ENCODE results near the gene UCK2.

Gene UCK2

GRCh38 chr1:165900576-165901380 lies 73.4 kb downstream of the UCK2 start:
- 82 to 89% methylated on average over 16 to 19 of the region's 22 CpGs for WGBS, 2 experiments (ENCODE audit: insufficient coverage in 2 of 2)
- H3K4me3 ChIP-seq (ENCODE audit: extremely low read depth, insufficient read depth, low read length, poor library complexity, severe bottlenecking), result no peak overlapping the region
- peak overlapping the region; percentile 49 for H3K27ac ChIP-seq (ENCODE audit: low read depth, low read length, severe bottlenecking)
- peaks cover 62% of the 10 kb centered on the region for H3K4me1 ChIP-seq (ENCODE audit: control insufficient read depth, insufficient read depth, low read length, poor library complexity, severe bottlenecking)
- no peaks in the 10 kb centered on the region for H3K9me3 ChIP-seq (ENCODE audit: control insufficient read depth, low read length)
- H3K36me3 ChIP-seq (ENCODE audit: control insufficient read depth, insufficient read depth, low read length), result peaks cover 47% of the 10 kb centered on the region

- 100% methylated on average over 4 of the region's 4 CpGs for WGBS, 2 experiments (ENCODE audit: insufficient coverage in 2 of 2)
- Histone ChIP-seq H3K9me3 (ENCODE audit: control insufficient read depth, low read length) (no peaks in the 10 kb centered on the region), H3K4me1 (ENCODE audit: control insufficient read depth, insufficient read depth, low read length, poor library complexity, severe bottlenecking) (peaks cover 52% of the 10 kb centered on the region), H3K27ac (ENCODE audit: low read depth, low read length, severe bottlenecking) (no peak overlapping the region), H3K36me3 (ENCODE audit: control insufficient read depth, insufficient read depth, low read length) (peaks cover 55% of the 10 kb centered on the region), H3K4me3 (ENCODE audit: extremely low read depth, insufficient read depth, low read length, poor library complexity, severe bottlenecking) (no peak overlapping the region)
Measured at GRCh38 chr1:165902565-165902964, 75.2 kb downstream of the UCK2 start.

- Histone ChIP-seq H3K9me3 (ENCODE audit: control insufficient read depth, low read length) (no peaks in the 10 kb centered on the region), H3K4me1 (ENCODE audit: control insufficient read depth, insufficient read depth, low read length, poor library complexity, severe bottlenecking) (peaks cover 43% of the 10 kb centered on the region), H3K36me3 (ENCODE audit: control insufficient read depth, insufficient read depth, low read length) (peaks cover 67% of the 10 kb centered on the region), H3K27ac (ENCODE audit: low read depth, low read length, severe bottlenecking) (no peak overlapping the region), H3K4me3 (ENCODE audit: extremely low read depth, insufficient read depth, low read length, poor library complexity, severe bottlenecking) (no peak overlapping the region)
- WGBS, 2 experiments (ENCODE audit: insufficient coverage in 2 of 2), result 100% methylated on average over 1 of the region's 1 CpG
Measured at GRCh38 chr1:165903672-165904071, 76.3 kb downstream of the UCK2 start.

- Histone ChIP-seq H3K4me1 (ENCODE audit: control insufficient read depth, insufficient read depth, low read length, poor library complexity, severe bottlenecking) (peaks cover 31% of the 10 kb centered on the region), H3K4me3 (ENCODE audit: extremely low read depth, insufficient read depth, low read length, poor library complexity, severe bottlenecking) (no peak overlapping the region), H3K9me3 (ENCODE audit: control insufficient read depth, low read length) (no peaks in the 10 kb centered on the region), H3K36me3 (ENCODE audit: control insufficient read depth, insufficient read depth, low read length) (peaks cover 78% of the 10 kb centered on the region), H3K27ac (ENCODE audit: low read depth, low read length, severe bottlenecking) (no peak overlapping the region)
- WGBS, 2 experiments (ENCODE audit: insufficient coverage in 2 of 2), result 85 to 97% methylated on average over 2 of the region's 4 CpGs
Measured at GRCh38 chr1:165904948-165905347, 77.5 kb downstream of the UCK2 start.

GRCh38 chr1:165905853-165906252 lies 78.4 kb downstream of the UCK2 start:
- H3K4me3 ChIP-seq (ENCODE audit: extremely low read depth, insufficient read depth, low read length, poor library complexity, severe bottlenecking), result no peak overlapping the region
- H3K36me3 ChIP-seq (ENCODE audit: control insufficient read depth, insufficient read depth, low read length), result peaks cover 84% of the 10 kb centered on the region
- H3K4me1 ChIP-seq (ENCODE audit: control insufficient read depth, insufficient read depth, low read length, poor library complexity, severe bottlenecking), result peaks cover 22% of the 10 kb centered on the region
- no peak overlapping the region for H3K27ac ChIP-seq (ENCODE audit: low read depth, low read length, severe bottlenecking)
- H3K9me3 ChIP-seq (ENCODE audit: control insufficient read depth, low read length), result no peaks in the 10 kb centered on the region
- WGBS, 2 experiments (ENCODE audit: insufficient coverage in 2 of 2), result 100% methylated on average over 2 of the region's 3 CpGs

- H3K36me3 ChIP-seq (ENCODE audit: control insufficient read depth, insufficient read depth, low read length), result peaks cover 74% of the 10 kb centered on the region
- WGBS, 2 experiments (ENCODE audit: insufficient coverage in 2 of 2), result 86 to 89% methylated on average over 12 to 13 of the region's 13 CpGs
- H3K4me3 ChIP-seq (ENCODE audit: extremely low read depth, insufficient read depth, low read length, poor library complexity, severe bottlenecking), result no peak overlapping the region
- no peak overlapping the region for H3K27ac ChIP-seq (ENCODE audit: low read depth, low read length, severe bottlenecking)
- no peaks in the 10 kb centered on the region for H3K9me3 ChIP-seq (ENCODE audit: control insufficient read depth, low read length)
- peaks cover 17% of the 10 kb centered on the region for H3K4me1 ChIP-seq (ENCODE audit: control insufficient read depth, insufficient read depth, low read length, poor library complexity, severe bottlenecking)
Measured at GRCh38 chr1:165907256-165907857, 79.9 kb downstream of the UCK2 start.

- Histone ChIP-seq H3K27ac (ENCODE audit: low read depth, low read length, severe bottlenecking) (no peak overlapping the region), H3K9me3 (ENCODE audit: control insufficient read depth, low read length) (no peaks in the 10 kb centered on the region), H3K4me3 (ENCODE audit: extremely low read depth, insufficient read depth, low read length, poor library complexity, severe bottlenecking) (no peak overlapping the region), H3K36me3 (ENCODE audit: control insufficient read depth, insufficient read depth, low read length) (peaks cover 41% of the 10 kb centered on the region), H3K4me1 (ENCODE audit: control insufficient read depth, insufficient read depth, low read length, poor library complexity, severe bottlenecking) (peaks cover 6% of the 10 kb centered on the region)
- 90 to 96% methylated on average over 13 to 14 of the region's 14 CpGs for WGBS, 2 experiments (ENCODE audit: insufficient coverage in 2 of 2)
Measured at GRCh38 chr1:165910764-165911421, 83.5 kb downstream of the UCK2 start.

GRCh38 chr1:165911609-165912281 lies 84.3 kb downstream of the UCK2 start:
- Histone ChIP-seq H3K9me3 (ENCODE audit: control insufficient read depth, low read length) (no peaks in the 10 kb centered on the region), H3K36me3 (ENCODE audit: control insufficient read depth, insufficient read depth, low read length) (peaks cover 34% of the 10 kb centered on the region), H3K4me1 (ENCODE audit: control insufficient read depth, insufficient read depth, low read length, poor library complexity, severe bottlenecking) (peaks cover 5% of the 10 kb centered on the region), H3K27ac (ENCODE audit: low read depth, low read length, severe bottlenecking) (no peak overlapping the region), H3K4me3 (ENCODE audit: extremely low read depth, insufficient read depth, low read length, poor library complexity, severe bottlenecking) (no peak overlapping the region)
- WGBS, 2 experiments (ENCODE audit: insufficient coverage in 2 of 2), result 88 to 98% methylated on average over 5 to 6 of the region's 7 CpGs

- peaks cover 28% of the 10 kb centered on the region for H3K36me3 ChIP-seq (ENCODE audit: control insufficient read depth, insufficient read depth, low read length)
- H3K9me3 ChIP-seq (ENCODE audit: control insufficient read depth, low read length), result no peaks in the 10 kb centered on the region
- no peak overlapping the region for H3K27ac ChIP-seq (ENCODE audit: low read depth, low read length, severe bottlenecking)
- H3K4me1 ChIP-seq (ENCODE audit: control insufficient read depth, insufficient read depth, low read length, poor library complexity, severe bottlenecking), result peaks cover under 1% of the 10 kb centered on the region
- WGBS, 2 experiments (ENCODE audit: insufficient coverage in 2 of 2), result 88 to 97% methylated on average over 5 of the region's 6 CpGs
- H3K4me3 ChIP-seq (ENCODE audit: extremely low read depth, insufficient read depth, low read length, poor library complexity, severe bottlenecking), result no peak overlapping the region
Measured at GRCh38 chr1:165912638-165913037, 85.2 kb downstream of the UCK2 start.

- WGBS, 2 experiments (ENCODE audit: insufficient coverage in 2 of 2), result 38 to 57% methylated on average over 1 to 2 of the region's 4 CpGs
- H3K27ac ChIP-seq (ENCODE audit: low read depth, low read length, severe bottlenecking), result no peak overlapping the region
Measured at GRCh38 chr1:165914136-165914798, 86.9 kb downstream of the UCK2 start.

More at GRCh38 chr1:165914136-165914798, 86.9 kb downstream of the UCK2 start:
- H3K9me3 ChIP-seq (ENCODE audit: control insufficient read depth, low read length), result no peaks in the 10 kb centered on the region
- no peaks in the 10 kb centered on the region for H3K4me1 ChIP-seq (ENCODE audit: control insufficient read depth, insufficient read depth, low read length, poor library complexity, severe bottlenecking)
- peaks cover 13% of the 10 kb centered on the region for H3K36me3 ChIP-seq (ENCODE audit: control insufficient read depth, insufficient read depth, low read length)
- no peak overlapping the region for H3K4me3 ChIP-seq (ENCODE audit: extremely low read depth, insufficient read depth, low read length, poor library complexity, severe bottlenecking)

All from mesodermal cell (in vitro differentiated cells).